H1 (cell line): ENCODE results near the gene ZNF226.

Experiments used
- RNF2 ChIP-seq: fragments of 200-900, 300-1000 bp; sonication (generic); IDR thresholded peaks from 2 replicates; pipeline ENCODE4 v1.7.1; 2016; ENCODE audit warnings: borderline replicate concordance, low read depth, mild to moderate bottlenecking, antibody characterized with exemption, low read length; ENCODE audit not compliant: poor library complexity, severe bottlenecking; ENCODE audit errors: missing control alignments
- TF ChIP-seq, protein P1 (sequence below), 3 experiments: IDR thresholded peaks; 1 replicate in 2 of 3; 2 replicates in 1 of 3; pipeline versions ENCODE4 v1.5.1 to v1.6.1; 2011; ENCODE audit warnings: low read length in 3 of 3, mild to moderate bottlenecking in 3 of 3, inconsistent platforms in 2 of 3, low read depth in 1 of 3, moderate library complexity in 1 of 3; ENCODE audit not compliant: insufficient read depth in 1 of 3; ENCODE audit errors: control extremely low read depth in 1 of 3

DNA sequence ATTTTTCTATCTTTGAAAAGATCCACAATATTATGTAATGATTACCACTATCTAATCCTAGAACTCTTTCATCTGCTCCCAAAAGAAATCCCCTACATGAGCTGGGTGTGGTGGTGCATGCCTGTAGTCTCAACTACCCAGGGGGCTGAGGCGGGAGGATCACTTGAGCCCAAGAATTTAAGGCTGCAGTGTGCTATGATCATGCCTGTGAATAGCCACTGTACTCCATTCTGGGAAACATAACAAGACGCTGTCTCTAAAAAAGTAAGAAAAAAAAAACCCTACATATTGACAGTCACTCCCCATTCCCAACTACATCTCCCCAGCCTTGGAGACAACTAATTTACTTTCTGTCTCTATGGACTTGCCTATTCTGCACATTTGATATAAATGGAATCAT, 1.1 kb upstream of the ZNF226 start:
- TF ChIP-seq, protein P1, sequence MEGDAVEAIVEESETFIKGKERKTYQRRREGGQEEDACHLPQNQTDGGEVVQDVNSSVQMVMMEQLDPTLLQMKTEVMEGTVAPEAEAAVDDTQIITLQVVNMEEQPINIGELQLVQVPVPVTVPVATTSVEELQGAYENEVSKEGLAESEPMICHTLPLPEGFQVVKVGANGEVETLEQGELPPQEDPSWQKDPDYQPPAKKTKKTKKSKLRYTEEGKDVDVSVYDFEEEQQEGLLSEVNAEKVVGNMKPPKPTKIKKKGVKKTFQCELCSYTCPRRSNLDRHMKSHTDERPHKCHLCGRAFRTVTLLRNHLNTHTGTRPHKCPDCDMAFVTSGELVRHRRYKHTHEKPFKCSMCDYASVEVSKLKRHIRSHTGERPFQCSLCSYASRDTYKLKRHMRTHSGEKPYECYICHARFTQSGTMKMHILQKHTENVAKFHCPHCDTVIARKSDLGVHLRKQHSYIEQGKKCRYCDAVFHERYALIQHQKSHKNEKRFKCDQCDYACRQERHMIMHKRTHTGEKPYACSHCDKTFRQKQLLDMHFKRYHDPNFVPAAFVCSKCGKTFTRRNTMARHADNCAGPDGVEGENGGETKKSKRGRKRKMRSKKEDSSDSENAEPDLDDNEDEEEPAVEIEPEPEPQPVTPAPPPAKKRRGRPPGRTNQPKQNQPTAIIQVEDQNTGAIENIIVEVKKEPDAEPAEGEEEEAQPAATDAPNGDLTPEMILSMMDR (IDR thresholded peaks at IDR 0.05; ENCODE audit: control extremely low read depth in 1 of 3, insufficient read depth in 1 of 3, low read depth in 1 of 3, low read length in 3 of 3) = no peak
- TF ChIP-seq RNF2 = no peak
